GM12801 (cell line): ENCODE measurements around the gene CHCHD10.

Experiments
- CTCF ChIP-seq: IDR thresholded peaks from one replicate; pipeline ENCODE4 v1.5.1; 2011; ENCODE audit warnings: control low read depth; ENCODE audit not compliant: insufficient read length; ENCODE audit errors: extremely low read depth

Gene CHCHD10

GRCh38 chr22:23774922-23775436, 7.2 kb upstream of the CHCHD10 start:
- no peak for TF ChIP-seq CTCF

GRCh38 chr22:23774114-23774921, 6.5 kb upstream of the CHCHD10 start:
- TF ChIP-seq CTCF: no peak

- no peak for TF ChIP-seq CTCF
Measured at GRCh38 chr22:23773483-23774113, 5.8 kb upstream of the CHCHD10 start.

- no peak for TF ChIP-seq CTCF
Measured at GRCh38 chr22:23772649-23773473, 5.1 kb upstream of the CHCHD10 start, which contains the start of gene MMP11. MMP11 (plus strand) TSS chr22:23772849; CDS start chr22:23772871, 22 bp downstream.

- TF ChIP-seq CTCF: no peak
Measured at GRCh38 chr22:23772315-23772648, 4.5 kb upstream of the CHCHD10 start.

- TF ChIP-seq CTCF: no peak
Measured at GRCh38 chr22:23769321-23769965, 1.7 kb upstream of the CHCHD10 start.
